HG03139 (cell line): ENCODE measurements around the gene CAMTA1.

Experiments
- ATAC-seq: cut with Tn5 transposase; IDR thresholded peaks from one replicate; pipeline ENCODE4 v1.9.1; 2021; ENCODE audit not compliant: unreplicated experiment

CAMTA1 gene

GRCh38 chr1:7100479-7100878 is 315.2 kb downstream of the CAMTA1 start:
- ATAC-seq, result no peak

DNA sequence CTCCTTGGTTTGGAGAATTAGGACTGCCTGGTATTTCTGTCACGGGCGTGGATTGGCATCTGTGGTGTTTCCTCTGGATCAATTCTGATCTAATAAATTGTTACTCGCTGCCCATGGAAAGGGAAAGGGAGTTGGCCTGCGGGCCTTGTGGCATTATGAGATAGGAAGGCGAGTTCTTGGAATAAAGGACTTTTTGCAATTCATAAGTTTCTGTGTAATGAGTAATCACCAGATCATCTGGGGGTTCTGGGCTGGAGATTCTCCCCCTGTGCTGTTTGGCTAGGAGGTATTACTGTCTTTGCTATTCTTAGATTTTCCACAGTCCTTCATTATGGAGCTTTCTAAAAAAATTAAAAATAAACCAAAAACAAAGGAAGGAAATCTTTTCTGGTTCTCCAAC is 315.9 kb downstream of the CAMTA1 start:
- ATAC-seq, result no peak

GRCh38 chr1:7103361-7103782 is 318.1 kb downstream of the CAMTA1 start:
- no peak for ATAC-seq

DNA sequence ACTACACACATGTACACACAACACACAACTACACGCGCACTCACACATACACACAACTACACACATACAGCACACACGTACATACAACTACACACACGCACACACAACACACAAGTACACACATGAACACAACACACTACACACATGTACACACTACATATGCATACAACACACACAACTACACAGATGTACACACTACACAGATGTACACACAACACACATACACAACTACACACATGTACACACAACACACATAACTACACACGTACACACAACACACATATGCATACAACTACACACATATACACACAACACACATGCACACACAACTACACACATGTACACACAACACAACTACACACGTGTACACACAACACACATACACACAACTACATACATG is 318.6 kb downstream of the CAMTA1 start:
- no peak for ATAC-seq

DNA sequence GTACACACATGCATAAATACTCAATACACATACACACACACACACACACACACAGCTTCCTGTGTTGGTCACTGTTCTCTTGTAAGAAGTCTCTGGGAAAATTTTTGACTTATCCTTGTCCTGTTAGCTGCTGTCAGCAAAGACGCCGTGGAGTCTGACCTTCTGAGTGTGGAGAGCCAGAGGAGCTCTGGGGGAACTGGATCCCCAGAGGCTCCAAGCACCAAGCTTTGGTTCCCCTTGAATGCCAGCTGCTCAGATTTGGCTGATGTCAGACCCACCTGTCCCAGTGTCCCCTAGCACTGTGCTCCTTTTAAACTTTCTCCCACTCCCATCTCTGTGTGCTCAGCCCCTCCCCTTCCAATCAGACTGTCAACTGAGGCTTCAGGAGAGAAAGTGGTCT is 319.1 kb downstream of the CAMTA1 start:
- ATAC-seq, result no peak

GRCh38 chr1:7105269-7105668 is 320.0 kb downstream of the CAMTA1 start:
- ATAC-seq, result no peak

GRCh38 chr1:7106442-7107108 is 321.3 kb downstream of the CAMTA1 start:
- no peak for ATAC-seq

DNA sequence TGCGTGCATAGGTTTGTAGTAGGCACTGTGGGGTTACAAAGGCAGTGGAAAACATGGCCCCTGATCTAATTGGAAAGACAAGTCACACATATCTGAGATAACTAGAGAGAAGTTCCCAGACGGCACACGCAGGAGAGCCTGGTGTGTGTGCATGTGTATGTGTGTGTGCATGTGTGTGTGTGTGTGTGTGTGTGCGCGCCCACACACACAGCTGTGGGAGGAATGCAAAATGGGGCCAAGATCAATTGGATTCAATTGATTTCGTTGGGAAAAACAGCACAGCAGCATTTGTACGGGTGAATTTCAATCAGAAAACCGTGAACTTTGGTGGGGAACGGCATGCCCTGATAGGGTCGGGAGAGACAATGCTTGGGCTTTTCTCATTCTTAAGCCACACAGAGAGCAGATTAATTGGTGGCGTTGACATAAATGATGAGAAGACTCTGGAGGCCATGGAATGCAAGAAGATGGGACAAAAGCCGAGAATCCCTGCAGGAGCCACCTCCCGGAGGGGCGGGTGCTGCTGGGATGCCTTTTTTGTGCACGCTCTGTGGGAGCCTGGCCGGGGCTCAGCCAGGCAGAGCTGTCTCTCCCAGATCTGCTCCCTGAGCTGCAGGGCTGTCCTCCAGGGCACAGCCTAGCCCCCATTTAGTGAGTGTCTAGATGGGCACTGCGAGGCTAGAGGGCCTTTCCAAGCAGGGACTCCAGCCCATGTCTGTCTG is 322.0 kb downstream of the CAMTA1 start:
- no peak for ATAC-seq

- ATAC-seq, result no peak
These were observed 323.0 kb downstream of the CAMTA1 start for GRCh38 chr1:7108251-7108650.

DNA sequence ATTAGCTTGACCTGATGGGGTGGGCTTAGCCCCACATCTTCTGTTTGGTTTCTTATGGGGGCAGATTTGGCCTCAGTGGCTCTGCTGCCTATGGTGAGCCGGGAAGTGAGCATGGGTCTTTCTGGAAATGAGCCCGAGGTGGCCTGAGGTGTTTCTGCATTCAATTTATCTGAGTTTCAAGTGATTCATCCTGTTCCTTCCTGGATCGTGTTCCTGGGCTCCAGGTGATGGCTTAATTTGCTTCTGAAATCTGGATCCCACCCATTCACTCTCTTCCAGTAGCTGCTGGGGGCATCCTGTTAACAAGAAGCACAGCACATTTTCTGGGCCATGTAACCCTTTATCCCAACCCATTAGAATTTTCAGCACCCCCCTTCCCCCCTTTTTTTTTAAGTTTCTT is 324.6 kb downstream of the CAMTA1 start:
- no peak for ATAC-seq

- no peak for ATAC-seq
These were observed 325.1 kb downstream of the CAMTA1 start for GRCh38 chr1:7110321-7110720.

- no peak for ATAC-seq
These were observed 326.6 kb downstream of the CAMTA1 start for GRCh38 chr1:7111853-7112252.

DNA sequence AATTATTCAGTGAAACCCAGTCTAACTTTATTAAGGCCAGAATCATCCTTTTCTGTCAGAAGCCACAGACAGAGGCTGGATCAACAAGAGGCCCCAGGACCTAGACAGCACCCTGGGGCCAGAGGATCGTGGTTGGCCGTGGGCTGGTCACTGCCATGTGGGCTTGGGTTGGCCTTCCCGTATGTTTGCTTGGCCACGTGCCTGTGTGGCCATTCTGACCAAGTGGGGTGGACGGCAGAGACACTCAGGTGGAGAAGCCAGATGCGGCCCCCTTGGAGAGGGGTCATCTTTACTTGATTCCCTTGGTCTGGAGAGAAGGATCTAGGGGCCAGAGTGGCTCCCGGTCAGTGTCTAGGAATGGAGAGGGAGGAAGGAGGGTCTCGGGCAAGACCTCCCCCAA is 327.9 kb downstream of the CAMTA1 start:
- ATAC-seq, result no peak

DNA sequence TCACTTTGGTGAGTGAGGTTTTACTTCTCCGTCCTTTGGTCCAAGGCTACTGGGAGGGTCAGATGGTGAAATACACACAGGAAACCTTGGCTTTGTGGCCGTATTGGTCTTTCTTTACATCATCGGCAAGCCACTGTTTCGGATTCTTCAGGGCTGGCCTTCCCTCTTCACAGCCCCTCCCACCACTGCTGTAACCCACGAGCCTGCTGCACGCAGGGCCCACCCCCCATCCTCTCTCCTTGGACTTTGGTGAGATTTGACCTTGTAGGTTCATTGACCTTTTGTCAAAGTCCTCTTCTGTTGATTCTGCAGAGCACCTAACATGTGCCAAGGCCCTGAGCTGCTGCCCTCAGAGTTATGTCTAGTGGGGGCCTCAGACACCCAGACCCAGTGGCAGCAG is 328.6 kb downstream of the CAMTA1 start:
- ATAC-seq, result no peak

DNA sequence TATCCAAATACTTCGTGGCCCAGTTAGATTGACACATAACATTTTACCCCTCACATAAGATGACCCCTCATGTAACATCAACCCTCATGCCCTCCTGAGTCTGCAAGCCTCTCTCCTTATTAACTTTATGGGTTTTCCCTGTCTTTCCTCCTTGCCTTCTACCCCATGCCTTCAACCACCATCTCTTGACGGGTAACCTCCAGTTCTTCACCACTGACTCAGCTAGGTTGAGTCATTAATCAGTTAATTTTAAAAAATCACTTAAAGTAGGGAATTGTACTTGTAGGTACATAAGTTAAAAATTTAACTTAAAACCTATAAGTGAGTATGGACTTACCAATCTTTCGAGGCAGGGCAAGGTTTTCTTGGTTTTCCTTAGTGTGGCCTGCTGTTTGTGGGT is 330.7 kb downstream of the CAMTA1 start:
- ATAC-seq, result no peak

DNA sequence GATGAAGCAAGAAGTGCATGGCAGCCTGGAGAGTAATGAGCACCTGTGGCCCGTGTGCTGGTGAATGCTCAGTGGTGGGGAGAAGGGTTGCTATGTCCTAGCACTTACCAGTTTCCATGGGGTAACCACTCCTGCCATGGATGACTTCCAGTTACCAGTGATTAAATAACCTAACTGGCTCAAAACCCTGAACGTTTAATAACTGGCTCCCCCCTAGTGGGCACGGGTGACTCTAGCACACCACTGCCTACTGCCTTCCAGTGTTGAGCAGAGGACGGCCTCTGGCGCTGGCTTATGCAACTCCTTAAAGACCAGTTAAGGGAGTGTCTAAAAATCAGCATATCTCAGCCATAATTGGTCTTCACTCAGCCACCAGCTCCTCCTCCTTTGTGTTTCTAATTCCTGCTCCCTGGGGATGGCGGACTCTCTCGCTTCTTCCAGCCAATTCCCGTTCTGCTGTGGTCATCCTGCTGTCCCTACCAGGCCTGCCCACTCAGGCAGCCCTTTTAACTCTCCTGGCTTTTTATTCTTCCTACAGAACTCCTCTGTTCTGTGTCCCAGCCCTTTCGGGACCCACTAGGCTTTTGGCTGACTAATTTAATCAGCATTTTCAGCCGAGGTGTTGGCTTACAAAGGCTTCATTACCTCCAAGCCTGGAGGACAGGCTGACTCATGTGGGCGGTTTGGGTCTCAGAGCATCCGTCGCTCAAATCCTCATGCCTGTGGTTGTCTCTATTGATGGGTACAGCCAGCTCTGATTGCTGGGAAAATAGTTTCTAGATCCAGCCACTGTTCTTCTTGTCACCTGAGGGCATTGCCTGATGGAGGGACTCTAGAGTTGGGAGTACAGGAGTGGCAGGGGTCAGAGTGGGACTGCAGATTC is 332.4 kb downstream of the CAMTA1 start:
- no peak for ATAC-seq

DNA sequence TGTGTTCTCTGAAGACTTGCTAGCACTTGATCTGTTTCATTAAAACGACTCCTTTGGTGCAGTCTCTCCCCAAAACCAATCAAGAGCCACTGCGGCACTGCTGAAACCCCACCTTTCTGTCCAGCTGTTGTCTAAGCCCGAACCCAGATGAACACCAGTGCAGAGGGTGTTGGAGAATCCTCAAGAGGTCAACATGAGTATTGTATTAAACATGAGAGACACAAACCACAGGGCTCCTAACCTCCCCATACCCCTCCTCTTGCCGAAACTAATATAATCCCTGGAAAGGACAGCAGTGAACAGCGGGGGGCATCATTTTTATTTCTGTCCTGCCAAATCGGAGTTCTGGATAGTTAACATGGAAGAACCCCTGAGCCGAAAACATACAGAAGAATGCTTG is 333.9 kb downstream of the CAMTA1 start:
- ATAC-seq, result no peak

DNA sequence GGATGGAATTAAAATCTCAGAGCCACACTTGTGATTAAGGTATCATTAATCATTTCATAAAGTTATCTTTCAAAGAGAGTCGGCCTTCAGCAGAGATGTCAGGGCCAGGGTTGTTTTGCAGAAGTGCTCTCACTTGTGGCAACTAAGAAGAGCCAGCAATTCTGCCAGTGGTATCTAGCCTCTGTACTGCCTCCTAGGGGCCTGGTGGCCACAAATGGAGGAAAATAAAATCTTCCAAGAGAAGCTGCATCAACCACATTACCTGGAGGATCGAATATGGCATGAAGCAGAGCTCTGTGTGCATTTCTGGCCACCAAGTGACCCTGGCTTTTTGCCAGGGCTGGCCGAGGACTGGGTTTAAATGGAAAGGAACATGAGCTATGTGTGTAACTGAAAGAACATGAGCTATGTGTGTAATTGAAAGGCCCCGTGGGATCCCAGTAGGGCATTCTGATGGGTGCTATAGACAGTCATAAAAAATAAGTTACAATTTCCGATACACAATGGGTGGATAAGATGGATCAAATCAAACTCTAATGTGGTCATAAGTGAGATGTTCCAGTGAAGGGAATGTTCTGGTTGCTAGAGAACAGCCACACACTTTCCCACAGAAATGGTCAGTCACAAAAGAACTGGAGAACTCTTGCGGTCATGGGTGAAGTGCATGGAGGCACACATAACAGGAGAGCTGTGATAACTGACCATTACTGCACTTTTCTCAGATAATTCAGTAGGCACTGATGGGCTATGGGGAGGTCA is 335.8 kb downstream of the CAMTA1 start:
- no peak for ATAC-seq

GRCh38 chr1:7121622-7121988 is 336.4 kb downstream of the CAMTA1 start:
- ATAC-seq, result no peak

DNA sequence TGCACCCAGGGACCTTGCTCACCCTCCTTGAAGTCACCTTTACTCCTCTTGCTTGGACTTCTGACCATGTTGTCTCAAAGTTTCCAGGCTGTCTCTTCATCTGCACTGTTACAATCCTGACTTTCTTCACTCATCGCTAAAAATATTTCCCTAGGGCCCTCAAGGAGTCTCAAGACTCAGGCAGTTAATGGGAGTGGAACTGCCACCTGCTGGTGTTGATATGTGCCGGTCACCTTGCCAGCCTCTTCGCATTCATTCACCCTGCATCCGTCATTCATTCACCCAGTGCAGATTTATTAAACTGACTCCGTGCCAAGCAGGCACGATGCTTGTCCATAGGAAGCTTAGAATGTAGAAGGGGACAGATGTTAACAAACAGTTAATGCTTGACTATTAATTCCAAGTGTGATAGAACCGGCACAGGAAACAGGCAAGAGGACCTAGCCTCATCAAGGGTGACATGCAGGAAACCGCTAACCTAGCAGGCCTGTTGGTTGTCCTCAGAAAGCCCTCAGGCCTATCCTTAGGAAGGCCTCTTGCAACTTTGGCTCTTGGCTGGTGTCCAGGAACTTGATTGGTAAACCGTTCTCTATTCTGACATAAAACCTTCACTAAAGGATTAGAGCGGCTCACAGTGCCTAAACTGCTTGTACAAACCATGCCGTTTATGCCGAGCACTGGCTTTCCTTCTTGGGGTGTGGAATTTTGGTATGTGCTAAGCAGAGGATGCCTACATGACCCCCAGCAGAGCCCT is 342.2 kb downstream of the CAMTA1 start:
- ATAC-seq, result no peak
